Natural killer cell (primary cell): ENCODE measurements around the gene AVPR1A. TPM values are rescaled to one million over a fixed set of nuclear protein-coding genes. Genes with fewer than 3 reads are reported as not detected.

Source experiments
- ATAC-seq, 3 donors: fragments of 150-1000 bp in 2 of 3; fragments of 200-7000 bp in 1 of 3; cut with Tn5 transposase; 1 replicate in 1 of 3; 2 replicates in 2 of 3; pipeline ENCODE4 v1.10.0; 2021; ENCODE audit warnings: mild to moderate bottlenecking in 2 of 3, moderate library complexity in 2 of 3
- DNase-seq, 2 donors: peaks; one replicate each; pipeline versions ENCODE4 v3.0.0 to v3.0.0-alpha.2; 2013 to 2021; ENCODE audit warnings: mixed read lengths in 1 of 2
- H3K27ac ChIP-seq: one replicate; pipeline ENCODE4 v1.5.1; 2013; ENCODE audit warnings: mild to moderate bottlenecking, low read length
- H3K27me3 ChIP-seq: one replicate; pipeline ENCODE4 v1.6.1; 2013; ENCODE audit warnings: low read length; ENCODE audit not compliant: control insufficient read depth, insufficient read depth
- H3K36me3 ChIP-seq: one replicate; pipeline ENCODE4 v1.6.1; 2013; ENCODE audit warnings: low read length; ENCODE audit not compliant: control insufficient read depth, insufficient read depth
- H3K4me1 ChIP-seq: one replicate; pipeline ENCODE4 v1.6.1; 2013; ENCODE audit warnings: low read length; ENCODE audit not compliant: control insufficient read depth, insufficient read depth
- H3K4me3 ChIP-seq: one replicate; pipeline ENCODE4 v1.5.1; 2013; ENCODE audit warnings: low read length
- H3K9me3 ChIP-seq: one replicate; pipeline ENCODE4 v1.6.1; 2013; ENCODE audit warnings: low read length; ENCODE audit not compliant: control insufficient read depth, insufficient read depth
- H3K27ac Mint-ChIP-seq, 2 donors: one replicate each; pipeline ENCODE4 v1.8.0; 2022; ENCODE audit warnings: mild to moderate bottlenecking in 2 of 2, mixed read lengths in 2 of 2, moderate library complexity in 1 of 2
- H3K27me3 Mint-ChIP-seq, 2 donors: one replicate each; pipeline ENCODE4 v1.8.0; 2022; ENCODE audit warnings: low read depth in 2 of 2, mixed read lengths in 2 of 2
- H3K36me3 Mint-ChIP-seq: one replicate; pipeline ENCODE4 v1.8.0; 2022; ENCODE audit warnings: mixed read lengths
- H3K4me1 Mint-ChIP-seq, 2 donors: one replicate each; pipeline ENCODE4 v1.8.0; 2022; ENCODE audit warnings: mixed read lengths in 2 of 2
- H3K4me3 Mint-ChIP-seq: one replicate; pipeline ENCODE4 v1.8.0; 2022; ENCODE audit warnings: mild to moderate bottlenecking, moderate library complexity, mixed read lengths
- H3K9me3 Mint-ChIP-seq, 2 donors: one replicate each; pipeline ENCODE4 v1.8.0; 2022; ENCODE audit warnings: mixed read lengths in 2 of 2
- WGBS: methylation state at CpG from one replicate; pipeline ENCODE4 v1.1.7; 2013; ENCODE audit warnings: missing lambda C conversion rate; ENCODE audit not compliant: insufficient coverage; 5-methylcytosine and 5-hydroxymethylcytosine counted together
- intact Hi-C: fragments of 100-400 bp; cut with micrococcal nuclease; formaldehyde crosslinking; loops from one replicate; pipeline ENCODE4 v1.14.2; 2022
- total RNA-seq, 4 donors: library from RNA; stranded (reverse); fragments of 120-200 nt in 1 of 4; gene quantifications; one replicate each; pipeline versions ENCODE4 v1.2.3 to v1.2.4, GENCODE V29; 2013 to 2022
- TF ChIP-seq, protein P1 (sequence below): fragments of 200-600 bp; IDR thresholded peaks from one replicate; pipeline ENCODE4 v1.8.0; 2022; ENCODE audit warnings: antibody characterized with exemption

The AVPR1A gene
- total RNA-seq, 3 donors from 2014 or later (not counting 1 experiment from before 2014, with no cell fraction given), result 0.10 to 0.16 TPM; not detected in 1

DNA sequence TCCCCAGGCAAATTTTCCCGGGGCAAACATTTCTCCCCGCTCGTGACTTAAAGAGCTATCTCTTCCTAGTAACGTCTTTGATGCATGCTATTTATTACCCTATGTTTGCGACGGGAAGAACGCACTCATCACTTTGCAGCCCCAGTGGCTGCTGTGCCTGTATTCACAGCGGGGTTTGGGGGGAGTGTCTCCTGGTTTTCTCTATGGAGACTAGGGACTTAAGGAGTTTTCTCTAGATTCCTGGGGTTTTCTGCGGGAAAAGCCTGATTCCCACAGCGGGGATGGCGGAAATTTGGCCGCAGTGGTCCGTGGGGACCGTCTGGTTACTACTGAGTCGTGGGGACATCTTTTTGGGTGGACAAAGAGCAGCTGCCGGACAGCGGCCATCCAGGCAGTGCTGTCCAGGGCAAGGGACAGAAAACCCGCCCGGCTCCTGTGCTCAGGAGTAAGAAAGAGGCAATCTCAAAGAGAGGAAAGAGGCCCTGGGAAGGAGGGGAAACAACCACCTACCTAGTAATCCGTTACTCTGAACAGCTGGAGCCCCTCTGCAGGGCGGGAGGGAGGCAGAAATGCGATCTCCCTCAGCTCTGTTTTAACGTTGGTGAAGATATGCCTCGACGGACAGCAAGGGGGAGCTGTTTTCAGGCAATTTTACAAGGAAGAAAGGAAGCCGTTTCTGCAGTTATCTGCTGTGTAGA is 771 bp upstream of the AVPR1A start:
- intact Hi-C loops, result no loop called here
- H3K27me3 ChIP-seq, result peaks cover 23% of the 10 kb centered on the region
- DNase-seq (peak in 1 of 2 donors; percentile 4), ATAC-seq (no peak)
- 5% methylated on average over 26 of the region's 26 CpGs for WGBS
- Mint-ChIP-seq H3K9me3 (no peaks in the 10 kb centered on the region), H3K4me3 (no peak overlapping the region), H3K4me1 (peaks cover 0 to 14% of the 10 kb centered on the region in 2 donors), H3K27ac (no peak overlapping the region), H3K36me3 (peaks cover 13% of the 10 kb centered on the region), H3K27me3 (peaks cover 46 to 67% of the 10 kb centered on the region in 2 donors)
- no peaks in the 10 kb centered on the region for H3K9me3 ChIP-seq
- no peak overlapping the region for H3K4me3 ChIP-seq
- H3K27ac ChIP-seq, result no peak overlapping the region
- TF ChIP-seq, protein P1, sequence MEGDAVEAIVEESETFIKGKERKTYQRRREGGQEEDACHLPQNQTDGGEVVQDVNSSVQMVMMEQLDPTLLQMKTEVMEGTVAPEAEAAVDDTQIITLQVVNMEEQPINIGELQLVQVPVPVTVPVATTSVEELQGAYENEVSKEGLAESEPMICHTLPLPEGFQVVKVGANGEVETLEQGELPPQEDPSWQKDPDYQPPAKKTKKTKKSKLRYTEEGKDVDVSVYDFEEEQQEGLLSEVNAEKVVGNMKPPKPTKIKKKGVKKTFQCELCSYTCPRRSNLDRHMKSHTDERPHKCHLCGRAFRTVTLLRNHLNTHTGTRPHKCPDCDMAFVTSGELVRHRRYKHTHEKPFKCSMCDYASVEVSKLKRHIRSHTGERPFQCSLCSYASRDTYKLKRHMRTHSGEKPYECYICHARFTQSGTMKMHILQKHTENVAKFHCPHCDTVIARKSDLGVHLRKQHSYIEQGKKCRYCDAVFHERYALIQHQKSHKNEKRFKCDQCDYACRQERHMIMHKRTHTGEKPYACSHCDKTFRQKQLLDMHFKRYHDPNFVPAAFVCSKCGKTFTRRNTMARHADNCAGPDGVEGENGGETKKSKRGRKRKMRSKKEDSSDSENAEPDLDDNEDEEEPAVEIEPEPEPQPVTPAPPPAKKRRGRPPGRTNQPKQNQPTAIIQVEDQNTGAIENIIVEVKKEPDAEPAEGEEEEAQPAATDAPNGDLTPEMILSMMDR, result no peak
- no peaks in the 10 kb centered on the region for H3K36me3 ChIP-seq
- peaks cover 11% of the 10 kb centered on the region for H3K4me1 ChIP-seq

DNA sequence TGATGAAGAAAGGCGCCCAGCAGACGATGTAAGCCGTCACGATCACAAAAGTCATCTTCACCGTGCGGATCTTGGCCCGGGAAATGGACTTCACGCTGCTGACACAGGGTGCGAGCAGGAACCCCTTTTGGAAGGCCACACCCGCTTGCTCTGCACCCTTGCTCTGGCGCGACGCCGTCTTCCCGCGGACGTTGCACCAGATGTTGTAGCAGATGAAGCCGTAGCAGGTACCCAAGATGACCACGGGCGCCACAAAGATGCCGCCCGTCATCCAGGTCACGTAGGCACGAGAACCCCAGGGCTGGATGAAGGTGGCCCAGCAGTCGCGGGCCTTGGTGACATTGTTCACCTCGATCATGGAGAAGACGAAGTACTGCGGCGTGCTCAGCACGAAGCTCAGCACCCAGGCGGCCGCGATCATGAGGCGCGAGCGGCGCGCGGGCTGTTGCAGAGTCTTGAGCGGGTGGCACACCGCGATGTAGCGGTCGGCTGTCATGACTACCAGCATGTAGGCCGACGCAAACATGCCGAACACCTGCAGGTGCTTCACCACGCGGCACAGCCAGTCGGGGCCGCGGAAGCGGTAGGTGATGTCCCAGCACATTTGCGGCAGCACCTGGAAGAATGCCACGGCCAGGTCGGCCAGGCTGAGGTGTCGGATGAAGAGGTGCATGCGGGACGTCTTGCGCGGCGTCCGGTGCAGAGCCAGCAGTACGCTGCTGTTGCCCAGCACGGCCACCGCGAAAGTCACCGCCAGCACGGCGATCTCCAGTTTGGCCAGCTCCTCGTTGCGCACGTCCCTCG is 890 bp downstream of the AVPR1A start:
- Histone ChIP-seq H3K4me3 (no peak overlapping the region), H3K27me3 (peaks cover 23% of the 10 kb centered on the region), H3K4me1 (peaks cover 11% of the 10 kb centered on the region), H3K36me3 (no peaks in the 10 kb centered on the region), H3K27ac (no peak overlapping the region), H3K9me3 (no peaks in the 10 kb centered on the region)
- no peak overlapping the region for H3K27ac Mint-ChIP-seq
- DNase-seq (no peak), ATAC-seq (no peak)
- H3K4me1 Mint-ChIP-seq, result peaks cover 0 to 14% of the 10 kb centered on the region in 2 donors
- H3K4me3 Mint-ChIP-seq, result no peak overlapping the region
- TF ChIP-seq, protein P1, result no peak
- 12% methylated on average over 75 of the region's 75 CpGs for WGBS
- H3K27me3 Mint-ChIP-seq, result peaks cover 46 to 67% of the 10 kb centered on the region in 2 donors
- intact Hi-C loops, result no loop called here
- H3K9me3 Mint-ChIP-seq, result no peaks in the 10 kb centered on the region
- H3K36me3 Mint-ChIP-seq, result peaks cover 13% of the 10 kb centered on the region

DNA sequence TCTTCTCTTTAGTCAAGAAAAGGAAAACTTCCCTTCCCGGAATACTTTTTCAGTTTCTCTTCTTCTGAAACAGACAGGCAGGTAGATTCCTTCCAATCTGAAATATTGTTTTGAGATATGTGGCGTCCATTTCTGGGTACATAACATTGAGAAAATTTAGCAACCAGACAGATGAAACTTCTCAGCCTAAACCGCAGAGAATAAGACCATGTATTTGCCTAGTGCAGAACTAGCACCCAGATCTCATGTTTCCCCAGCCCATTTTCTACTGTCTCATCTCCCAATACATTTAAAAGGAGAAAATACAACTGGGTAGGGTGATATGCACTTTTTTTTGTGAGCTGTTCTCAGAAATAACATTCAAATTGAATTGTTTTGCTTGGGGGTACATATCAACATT is 6.4 kb downstream of the AVPR1A start:
- ATAC-seq (no peak), DNase-seq (no peak)
- Histone ChIP-seq H3K27me3 (peaks cover 4% of the 10 kb centered on the region), H3K4me3 (no peak overlapping the region), H3K4me1 (no peaks in the 10 kb centered on the region), H3K36me3 (no peaks in the 10 kb centered on the region), H3K9me3 (no peaks in the 10 kb centered on the region), H3K27ac (no peak overlapping the region)
- H3K27ac Mint-ChIP-seq, result no peak overlapping the region
- H3K4me3 Mint-ChIP-seq, result no peak overlapping the region
- H3K36me3 Mint-ChIP-seq, result no peaks in the 10 kb centered on the region
- TF ChIP-seq, protein P1, result no peak
- intact Hi-C loops, result no loop called here
- 86% methylated on average over 3 of the region's 3 CpGs for WGBS
- H3K4me1 Mint-ChIP-seq, result no peaks in the 10 kb centered on the region
- peaks cover 9 to 20% of the 10 kb centered on the region in 2 donors for H3K27me3 Mint-ChIP-seq
- H3K9me3 Mint-ChIP-seq, result no peaks in the 10 kb centered on the region
